GM21619 (cell line): Measurements from ENCODE around the gene CSNK1A1L.

Experiments
- ATAC-seq: cut with Tn5 transposase; IDR thresholded peaks from one replicate; pipeline ENCODE4 v1.9.1; 2021; ENCODE audit not compliant: unreplicated experiment

Gene CSNK1A1L

DNA sequence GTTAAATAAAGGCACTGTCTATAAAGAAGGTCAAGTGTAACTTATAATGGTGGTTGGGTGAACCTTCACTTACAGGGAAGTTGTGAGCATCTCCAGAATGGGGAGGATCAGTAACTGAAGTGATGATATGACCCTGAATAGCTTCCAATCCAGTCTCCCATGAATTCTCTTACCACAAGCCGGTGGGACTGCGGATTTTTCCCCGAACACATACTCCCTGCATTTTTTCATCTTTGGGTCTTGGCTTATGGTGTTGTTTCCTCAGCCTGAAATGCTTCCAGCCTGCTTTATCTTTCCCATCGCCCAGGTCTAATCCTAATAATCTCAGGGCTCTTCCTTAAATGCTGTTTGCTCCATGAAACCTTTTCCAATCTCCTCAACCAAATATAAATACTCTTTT is 2.0 kb upstream of the CSNK1A1L start:
- ATAC-seq = no peak

DNA sequence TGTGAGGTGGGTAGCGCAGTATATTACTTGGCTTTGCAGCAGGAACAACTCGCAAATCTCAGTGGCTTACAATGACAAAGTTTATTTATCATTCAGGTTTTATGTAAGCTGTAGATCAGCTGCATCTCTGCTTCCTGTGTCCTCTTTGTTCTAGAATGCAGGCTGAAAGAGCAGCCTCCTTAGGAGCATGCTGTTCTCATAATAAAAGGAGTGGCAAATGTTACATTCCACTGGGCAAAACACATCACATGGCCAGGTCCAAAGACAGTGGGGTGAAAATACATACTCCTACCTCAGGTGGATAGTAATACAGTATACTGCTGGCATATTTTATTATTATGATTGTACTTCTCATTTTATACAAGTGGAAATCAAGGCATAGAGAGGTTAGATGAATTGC is 1.2 kb upstream of the CSNK1A1L start:
- no peak for ATAC-seq

DNA sequence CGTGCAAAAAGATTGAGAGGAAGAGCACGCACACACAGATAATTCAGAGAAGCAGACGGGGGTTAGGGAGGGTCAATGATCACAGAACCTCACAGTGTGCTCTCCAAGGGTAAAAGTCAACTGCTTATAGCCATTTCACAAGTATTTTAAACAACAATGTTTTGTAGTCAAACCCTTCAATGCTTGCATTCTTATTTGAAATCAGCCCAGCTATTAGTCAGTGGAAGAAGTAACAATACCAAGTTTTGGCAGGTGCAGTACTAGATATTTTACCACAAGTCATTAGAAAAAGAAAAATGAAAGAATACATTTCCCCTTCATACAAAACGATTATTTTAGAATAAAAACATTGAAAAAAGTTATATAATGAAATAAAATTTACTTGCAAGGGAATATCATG is 2.6 kb downstream of the CSNK1A1L start:
- ATAC-seq = no peak

DNA sequence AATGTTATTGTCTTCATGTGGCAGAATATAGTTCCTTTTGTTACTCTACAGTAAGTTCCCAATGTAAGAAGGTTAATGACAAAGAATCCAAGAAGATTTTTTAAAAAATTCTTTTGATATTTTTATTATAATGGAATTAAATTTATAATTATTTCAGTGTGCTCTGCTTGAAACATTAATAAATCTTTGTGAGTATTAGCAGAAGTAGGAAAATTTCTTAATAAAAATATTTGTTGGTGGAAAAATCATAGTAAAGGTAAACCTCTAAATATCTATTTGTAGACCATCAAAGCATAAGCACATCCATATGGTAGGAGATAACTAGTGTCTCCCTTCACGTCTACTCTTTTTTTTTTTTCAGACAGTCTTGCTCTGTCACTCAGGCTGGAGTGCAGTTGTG is 4.3 kb downstream of the CSNK1A1L start:
- ATAC-seq = no peak

DNA sequence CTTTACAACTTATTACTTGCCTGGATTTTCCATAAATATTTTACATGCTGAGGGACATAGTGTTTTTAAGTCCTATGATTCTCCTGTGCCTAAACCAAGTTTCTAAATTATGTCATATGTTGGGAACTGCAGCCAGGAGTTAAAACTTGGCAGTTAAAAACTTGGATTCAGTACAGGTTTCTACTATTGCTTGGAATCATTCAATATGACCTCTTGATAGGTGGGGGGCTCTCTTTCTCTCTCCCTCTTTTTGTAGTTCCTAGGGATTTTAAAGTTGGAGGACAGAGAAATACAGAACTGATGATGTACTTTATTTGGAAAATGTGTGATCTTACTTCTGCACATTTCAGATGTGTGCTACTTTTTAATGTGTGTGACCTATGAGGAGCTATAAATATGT is 4.7 kb downstream of the CSNK1A1L start:
- no peak for ATAC-seq

DNA sequence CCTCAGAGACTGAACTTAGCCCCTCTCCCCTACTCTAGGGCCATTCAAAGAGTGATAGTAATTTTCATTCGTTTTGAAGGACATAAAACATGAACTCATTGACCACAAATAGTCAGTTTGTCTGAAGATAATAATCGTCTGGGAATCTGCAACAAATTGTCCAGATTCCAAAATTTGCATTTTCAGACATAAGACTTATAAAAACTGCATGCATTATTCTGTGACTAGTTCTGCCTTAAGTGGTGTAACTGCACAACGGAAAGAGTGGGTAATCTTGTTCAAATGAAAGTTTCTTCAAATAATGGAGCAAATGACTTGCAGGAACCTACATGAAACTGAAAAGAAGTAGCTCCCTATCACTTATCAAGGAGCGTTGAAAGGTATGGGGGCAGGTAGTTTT is 8.4 kb downstream of the CSNK1A1L start:
- ATAC-seq = no peak

DNA sequence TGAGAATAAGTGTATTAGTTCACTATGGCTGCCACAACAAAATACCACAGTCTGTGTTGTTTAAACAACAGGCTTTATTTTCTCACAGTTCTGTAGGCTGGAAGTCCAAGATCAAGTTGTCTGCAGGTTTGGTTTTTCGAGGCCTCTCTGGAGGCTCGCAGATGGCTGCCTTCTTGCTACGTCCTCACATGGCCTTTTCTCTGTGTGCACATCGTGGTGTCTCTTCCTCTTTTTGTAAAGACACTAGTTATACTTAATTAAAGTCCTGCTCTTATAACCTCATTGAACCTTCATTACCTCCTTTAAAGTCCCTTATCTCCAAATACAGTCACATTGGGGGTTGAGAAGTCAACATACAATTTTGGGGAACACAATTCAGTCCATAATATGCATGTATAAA is 10.6 kb downstream of the CSNK1A1L start:
- ATAC-seq = no peak

DNA sequence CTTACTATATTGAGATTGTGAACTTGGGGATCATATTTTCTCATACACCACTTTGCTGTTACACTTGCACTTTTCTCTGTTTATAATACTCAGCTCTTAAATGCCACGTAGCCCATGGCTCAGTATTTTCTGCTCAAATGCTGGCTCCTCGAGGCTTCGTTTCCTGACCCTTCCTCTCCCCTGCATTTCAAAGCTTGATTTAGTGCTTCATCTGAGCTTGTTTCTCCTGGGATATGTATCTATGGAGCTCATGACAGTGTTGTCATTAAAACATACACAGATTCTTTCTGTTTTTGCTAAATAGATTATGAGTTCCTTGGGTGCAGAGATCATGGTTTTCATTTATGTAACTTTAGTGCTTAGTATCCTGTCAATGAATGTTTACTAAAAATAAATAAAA is 11.4 kb downstream of the CSNK1A1L start:
- ATAC-seq = no peak

DNA sequence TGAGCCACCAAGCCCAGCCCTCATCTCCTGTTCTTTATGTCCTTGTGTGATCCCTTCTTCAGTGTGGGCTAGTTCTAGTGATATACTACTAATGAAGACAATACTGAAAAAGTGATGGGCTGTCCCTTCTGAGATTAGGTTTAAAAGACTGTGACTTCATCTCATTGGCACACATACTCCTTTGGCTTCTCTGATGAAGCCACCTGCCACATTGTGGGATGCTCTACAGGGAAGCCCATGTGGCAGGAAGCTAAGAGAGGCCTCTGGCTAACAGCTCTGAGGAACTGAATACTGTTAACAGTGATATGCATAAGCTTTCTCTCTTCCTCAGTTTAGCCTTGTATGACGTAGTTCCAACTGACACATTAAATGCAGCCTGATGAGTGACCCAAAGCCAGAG is 13.6 kb downstream of the CSNK1A1L start:
- no peak for ATAC-seq

DNA sequence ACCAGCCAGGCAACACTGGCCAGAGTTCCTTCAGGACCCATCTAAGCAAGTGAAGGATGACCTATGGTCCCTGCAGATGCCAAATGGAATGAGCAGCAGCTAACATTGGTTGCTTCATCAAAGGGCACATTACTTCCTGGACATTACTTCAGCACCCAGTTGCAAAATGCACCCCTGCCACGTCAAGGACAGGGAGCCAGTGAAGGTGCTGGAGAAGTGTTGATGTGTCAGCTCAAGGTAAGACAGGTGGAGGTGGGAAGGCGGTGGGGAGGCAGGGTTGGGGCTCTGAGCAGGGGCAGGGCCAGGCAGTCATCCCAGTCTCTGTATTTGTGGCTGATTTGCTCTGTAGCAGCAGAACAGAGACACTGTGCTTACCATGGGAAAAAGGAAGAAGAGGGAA is 14.6 kb downstream of the CSNK1A1L start:
- ATAC-seq = no peak

DNA sequence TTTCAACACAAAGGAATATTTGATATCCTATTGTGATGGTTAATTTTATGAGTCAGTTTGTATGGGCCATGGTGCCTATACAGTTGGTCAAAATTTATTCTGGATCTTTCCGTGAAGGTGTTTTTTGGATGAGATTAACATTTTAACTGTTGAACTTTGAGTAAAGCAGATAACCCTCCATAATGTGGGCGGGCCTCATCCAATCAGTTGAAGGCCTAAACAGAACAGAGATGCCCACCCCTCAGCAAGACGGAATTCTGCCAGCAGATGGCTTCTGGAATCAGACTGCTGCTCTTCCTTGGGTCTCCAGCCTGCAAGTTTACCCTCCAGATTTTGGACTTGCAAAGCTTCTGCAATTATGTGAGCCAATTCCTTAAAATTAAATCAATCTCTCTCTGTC is 16.0 kb downstream of the CSNK1A1L start:
- no peak for ATAC-seq

DNA sequence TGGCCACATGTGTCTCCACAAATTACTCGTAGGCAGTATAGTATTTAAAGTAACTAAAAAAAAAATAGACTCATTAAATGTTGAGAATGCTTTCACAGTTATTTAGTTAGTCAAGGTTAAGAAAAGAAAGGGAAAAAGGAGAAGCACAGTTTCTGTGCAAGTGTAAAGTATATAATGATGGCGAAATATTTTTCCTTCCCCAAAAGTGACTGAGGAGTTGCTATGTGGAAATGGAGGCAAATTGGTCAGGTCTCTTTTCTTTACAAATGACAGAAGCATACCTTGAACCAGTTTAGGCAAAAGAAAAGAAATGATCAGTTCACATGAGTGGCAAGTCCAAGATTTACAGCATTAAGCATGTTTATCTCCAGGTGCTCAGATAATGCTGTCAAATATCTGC is 18.0 kb downstream of the CSNK1A1L start:
- ATAC-seq = no peak

DNA sequence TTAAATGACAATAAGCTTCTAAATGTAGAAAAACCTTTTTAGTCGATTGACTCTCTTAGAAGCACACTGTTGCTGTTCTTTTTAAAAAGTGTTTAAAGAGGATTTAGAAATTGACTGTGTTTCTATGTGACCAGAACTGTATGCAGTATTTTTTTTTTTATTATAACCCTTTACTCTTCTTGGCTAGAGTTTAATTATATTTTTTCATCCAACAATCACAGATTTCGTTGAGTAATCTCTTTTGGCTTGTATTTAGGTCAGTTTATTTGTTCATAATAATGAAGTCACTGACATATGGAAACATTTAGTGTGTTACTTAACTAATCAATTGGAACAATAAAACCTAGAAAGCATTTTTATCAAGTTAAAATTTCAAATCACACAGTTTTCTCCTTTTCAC is 19.9 kb downstream of the CSNK1A1L start:
- ATAC-seq = no peak

DNA sequence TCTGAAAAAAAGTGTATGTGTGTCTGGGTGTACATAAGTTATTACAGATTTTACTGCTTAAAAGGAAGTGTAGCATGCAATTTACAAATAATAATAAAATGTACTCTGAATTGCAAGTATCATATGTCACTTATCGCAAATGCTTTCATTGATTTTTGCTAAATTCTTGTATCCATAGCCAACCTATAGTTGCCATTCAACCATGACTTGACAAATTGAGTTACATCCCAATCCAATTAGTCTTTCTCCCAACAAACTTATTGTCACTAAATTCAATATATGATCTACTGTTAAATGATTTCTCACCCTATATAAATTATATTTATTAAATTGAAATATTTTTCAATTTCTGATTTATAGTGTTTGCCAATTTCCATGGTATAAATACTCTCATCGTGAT is 28.6 kb downstream of the CSNK1A1L start:
- ATAC-seq = no peak

DNA sequence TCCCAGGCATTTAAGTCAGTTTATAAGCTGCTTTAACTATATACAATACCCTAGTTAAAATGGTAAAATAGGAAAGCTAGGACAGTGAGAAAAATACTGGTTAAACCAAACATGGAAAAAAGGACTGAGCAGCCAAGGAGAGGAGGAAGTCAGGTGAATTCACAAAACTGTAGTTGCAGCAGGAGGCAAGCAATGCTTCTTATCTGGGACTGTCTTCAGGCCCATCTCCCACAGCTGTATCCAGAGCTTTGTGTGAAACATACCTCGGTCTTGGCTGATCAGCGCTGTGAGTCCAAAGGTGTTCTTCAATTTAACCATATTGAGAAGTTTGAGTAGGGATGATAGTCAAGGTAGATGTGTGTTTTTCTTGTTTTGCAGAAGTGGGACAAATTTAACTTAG is 30.3 kb downstream of the CSNK1A1L start:
- ATAC-seq = no peak

DNA sequence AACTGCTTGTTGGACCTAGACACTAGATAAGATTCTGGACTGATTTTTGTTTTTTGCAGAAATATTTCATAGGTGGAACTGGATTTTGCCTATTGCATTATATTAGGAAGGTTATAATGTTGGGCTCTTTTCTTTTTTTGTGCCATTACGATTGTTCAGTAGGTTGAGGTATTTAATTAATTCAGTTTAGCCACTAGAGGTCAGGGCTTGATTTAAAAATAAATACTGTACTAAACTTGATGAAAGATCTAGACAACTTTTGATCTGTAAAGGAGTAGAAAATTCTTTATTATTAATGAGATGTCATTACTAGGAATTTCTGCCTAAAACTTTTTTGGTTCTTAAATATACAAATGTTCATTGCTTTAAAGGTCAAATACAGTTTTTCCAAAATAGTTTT is 30.8 kb downstream of the CSNK1A1L start:
- ATAC-seq = no peak

DNA sequence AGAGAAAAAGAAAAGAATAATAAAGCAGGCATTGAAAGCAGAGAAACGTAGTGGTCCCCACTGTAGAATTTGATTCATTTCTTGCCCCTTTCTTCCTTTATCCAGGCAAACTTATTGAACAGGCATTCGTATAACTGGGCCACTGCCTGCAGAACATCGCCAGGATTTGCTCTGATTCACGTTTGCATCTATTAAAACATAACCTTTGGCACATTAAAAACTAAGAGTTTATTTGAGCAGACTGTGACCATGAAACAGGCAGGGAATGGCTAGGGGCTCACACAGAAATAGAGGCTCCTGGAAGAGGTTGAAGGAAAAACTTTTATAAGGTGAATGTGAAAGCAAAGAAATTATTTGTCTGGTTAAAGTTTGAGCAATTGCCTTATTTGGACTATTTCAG is 33.4 kb downstream of the CSNK1A1L start:
- ATAC-seq = no peak

DNA sequence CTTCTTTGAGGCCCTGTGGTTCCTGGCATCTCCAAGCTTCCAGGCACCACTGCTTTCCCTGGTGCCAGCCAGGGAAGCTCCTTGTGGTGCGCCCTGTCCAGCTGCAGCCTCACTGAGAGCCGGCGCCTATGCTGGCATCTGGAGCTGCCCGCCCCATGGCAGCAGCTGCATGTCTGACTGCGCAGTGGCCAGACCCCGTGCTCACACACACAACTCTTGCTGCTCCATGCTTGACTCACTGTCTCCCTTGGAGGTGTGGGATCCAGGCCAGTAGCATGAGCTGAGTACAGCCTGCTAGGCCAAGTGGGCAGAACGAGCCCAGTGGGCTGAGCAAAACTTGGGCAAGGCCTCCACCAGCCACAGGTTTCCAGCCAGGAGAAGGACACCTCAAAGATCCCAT is 34.5 kb downstream of the CSNK1A1L start:
- no peak for ATAC-seq

DNA sequence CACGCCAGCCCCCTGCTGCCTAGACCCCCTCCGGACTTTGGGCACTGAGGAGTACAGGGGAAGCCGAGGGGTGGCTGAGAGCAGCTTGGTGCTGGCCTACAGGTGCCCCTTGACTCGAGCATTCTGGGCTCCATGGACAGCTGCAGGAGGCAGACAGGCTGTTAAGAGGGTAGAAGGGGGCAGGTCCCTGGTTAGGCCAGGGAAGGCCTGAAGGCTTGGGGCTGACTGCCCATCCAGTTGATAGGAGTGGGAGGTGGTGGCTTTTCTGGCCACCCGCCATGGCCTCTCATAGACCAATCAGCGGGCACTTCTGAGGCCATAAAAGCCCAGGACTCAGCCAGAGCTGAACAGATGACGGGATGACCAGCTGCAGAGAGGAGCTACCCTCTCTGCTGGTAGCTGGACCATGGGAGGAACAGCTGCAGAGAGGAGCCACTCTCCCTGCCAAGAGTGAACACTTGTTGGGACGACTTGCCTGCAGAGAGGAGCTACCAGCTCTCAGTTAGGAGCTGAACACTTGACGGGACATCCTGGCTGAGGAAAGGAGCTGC is 35.2 kb downstream of the CSNK1A1L start:
- no peak for ATAC-seq

DNA sequence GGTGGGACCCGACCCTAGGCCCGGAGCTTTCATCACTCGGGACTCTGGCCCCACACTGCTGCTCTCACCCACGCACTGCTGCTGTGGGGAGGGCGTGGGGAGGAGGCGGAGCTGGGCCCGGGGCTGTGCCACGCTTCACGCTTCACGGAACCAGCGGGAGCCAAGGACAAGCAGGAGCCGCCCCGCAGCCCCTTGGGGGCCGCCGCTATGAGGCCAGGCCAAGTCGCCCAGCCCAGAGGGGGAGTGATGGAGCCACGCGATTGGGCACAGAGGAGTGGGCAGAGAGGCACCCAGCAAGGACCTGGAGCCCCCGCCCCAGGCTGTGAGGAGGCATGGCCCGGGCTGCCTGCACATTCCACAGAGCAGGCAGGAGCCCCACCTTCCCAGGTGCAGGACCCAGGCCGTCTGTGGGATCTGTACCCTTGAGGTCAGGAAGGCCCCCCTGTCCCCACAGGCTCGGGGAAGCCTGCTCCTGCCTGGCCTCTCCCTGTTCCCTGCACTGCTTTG is 35.8 kb downstream of the CSNK1A1L start:
- ATAC-seq = no peak

DNA sequence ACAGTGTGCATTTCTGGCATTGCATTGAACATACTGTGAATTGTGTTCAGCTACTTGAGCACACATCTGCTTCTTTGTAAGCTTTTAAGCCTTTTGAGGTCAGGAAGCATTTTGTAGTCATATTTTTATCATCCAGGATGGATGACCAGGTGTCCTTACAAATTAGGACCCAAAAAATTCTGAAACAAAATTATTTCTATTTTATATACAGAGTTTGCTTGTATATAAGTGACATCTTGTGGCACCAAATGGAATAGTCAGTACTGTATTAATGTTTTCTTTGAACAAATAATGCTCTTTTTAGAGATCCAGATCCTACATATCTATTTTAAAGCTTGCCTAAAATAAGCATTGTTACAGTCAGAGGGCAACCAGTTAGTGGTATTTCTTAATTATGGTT is 36.5 kb downstream of the CSNK1A1L start:
- no peak for ATAC-seq

DNA sequence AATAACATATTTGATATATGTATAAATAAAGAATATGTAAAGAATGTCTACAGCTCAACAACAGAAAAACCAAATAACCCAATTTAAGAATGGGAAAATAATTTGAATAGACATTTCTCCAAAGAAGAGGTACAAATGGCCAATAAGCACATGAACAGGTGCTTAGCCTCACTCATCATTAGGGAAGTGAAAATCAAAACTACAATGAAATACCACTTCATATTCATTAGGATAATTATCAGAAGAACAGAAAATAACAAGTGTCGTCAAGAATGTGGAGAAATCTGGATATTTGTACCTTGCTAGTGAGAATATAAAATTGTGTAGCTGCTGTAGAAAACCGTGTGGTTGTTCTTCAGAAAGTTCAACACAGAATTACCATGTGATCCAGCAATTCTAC is 37.6 kb downstream of the CSNK1A1L start:
- ATAC-seq = no peak

DNA sequence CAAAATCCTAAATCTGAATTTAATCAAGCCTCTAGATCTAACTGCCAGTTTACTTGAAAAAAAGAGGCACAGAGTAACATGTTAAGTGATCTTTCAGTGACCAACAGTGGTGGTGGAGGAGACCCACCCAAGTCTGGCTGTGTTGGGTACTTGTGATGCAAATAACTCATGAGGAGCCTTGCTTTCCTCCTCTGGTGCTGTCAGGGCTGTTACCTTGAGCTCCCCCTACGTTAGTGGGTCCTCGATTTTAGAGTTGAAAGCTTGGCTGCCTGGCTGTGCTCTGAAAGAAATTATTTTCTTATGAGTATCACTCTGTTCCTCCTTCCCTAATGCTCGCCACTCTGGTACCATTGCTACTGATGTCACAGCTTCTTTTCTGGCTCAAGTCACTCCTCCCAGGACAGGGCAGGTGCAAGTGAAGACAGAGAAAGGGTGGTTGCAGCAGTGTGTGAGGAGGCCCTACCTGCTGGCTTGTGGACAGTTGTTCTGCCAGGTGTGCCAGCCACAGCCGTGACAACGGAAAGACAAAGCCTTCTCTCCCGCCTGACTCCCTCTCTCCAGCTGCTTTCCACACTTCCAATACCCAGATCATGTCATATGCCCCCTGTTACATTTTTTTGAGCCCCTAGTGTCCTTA is 39.5 kb downstream of the CSNK1A1L start:
- ATAC-seq = no peak
